22Rv1 (cell line): ENCODE results near the gene PCED1A.

ENCODE experiments used
- H3K27ac ChIP-seq: fragments of 450-650 bp; 2 replicates; pipeline ENCODE4 v1.5.1; 2017
- CTCF ChIP-seq: fragments of 450-650 bp; IDR thresholded peaks from 2 replicates; pipeline ENCODE4 v1.5.1; 2017; ENCODE audit warnings: mild to moderate bottlenecking
- ZFX ChIP-seq: fragments of 450-650 bp; IDR thresholded peaks from 2 replicates; pipeline ENCODE4 v1.6.1; 2017; ENCODE audit warnings: antibody characterized with exemption, borderline replicate concordance

PCED1A gene

GRCh38 chr20:2872459-2873009, 32.1 kb upstream of the PCED1A start:
- TF ChIP-seq ZFX, result no peak
- TF ChIP-seq CTCF, result peak; percentile 35
- H3K27ac ChIP-seq, result peak overlapping the region; percentile 54

GRCh38 chr20:2871661-2872458, 31.4 kb upstream of the PCED1A start:
- no peak overlapping the region for H3K27ac ChIP-seq
- no peak for TF ChIP-seq CTCF
- no peak for TF ChIP-seq ZFX

GRCh38 chr20:2871111-2871465, 30.6 kb upstream of the PCED1A start:
- TF ChIP-seq ZFX (no peak), CTCF (no peak)
- no peak overlapping the region for H3K27ac ChIP-seq

- no peak overlapping the region for H3K27ac ChIP-seq
- TF ChIP-seq CTCF (no peak), ZFX (no peak)
Measured at GRCh38 chr20:2869381-2869780, 28.9 kb upstream of the PCED1A start.

GRCh38 chr20:2867081-2867864, 26.8 kb upstream of the PCED1A start:
- TF ChIP-seq ZFX, result no peak
- H3K27ac ChIP-seq, result no peak overlapping the region

- H3K27ac ChIP-seq, result no peak overlapping the region
- TF ChIP-seq CTCF (no peak), ZFX (no peak)
Measured at GRCh38 chr20:2866236-2866635, 25.8 kb upstream of the PCED1A start.

- TF ChIP-seq CTCF, result 0 out of 2 replicates have a peak, but pooled peaks have one; percentile 24
- no peak for TF ChIP-seq ZFX
Measured at GRCh38 chr20:2865630-2866029, 25.2 kb upstream of the PCED1A start.

More at GRCh38 chr20:2865630-2866029, 25.2 kb upstream of the PCED1A start:
- H3K27ac ChIP-seq, result no peak overlapping the region
